ENCODE measurements around the gene RGMA.
"Not testable (repeated sequence)": the region's sequence is repeated elsewhere in the genome, so short reads cannot be mapped to it uniquely, and the experiment has no call there.

The RGMA gene

GRCh38 chr15:93066834-93067648 lies 22.0 kb downstream of the RGMA start:
- DNase-seq (ENCODE audit: low read depth in 2 of 2): no peak

- no peak for DNase-seq (ENCODE audit: low read depth in 2 of 2)
These were observed 22.8 kb downstream of the RGMA start for GRCh38 chr15:93066224-93066681.

- DNase-seq (ENCODE audit: low read depth in 2 of 2): no peak
These were observed 23.4 kb downstream of the RGMA start for GRCh38 chr15:93065641-93066045.

GRCh38 chr15:93063796-93064690 lies 25.0 kb downstream of the RGMA start:
- DNase-seq (ENCODE audit: low read depth in 2 of 2): no peak

GRCh38 chr15:93063262-93063671 lies 25.7 kb downstream of the RGMA start:
- DNase-seq (ENCODE audit: low read depth in 2 of 2): no peak

GRCh38 chr15:93062628-93063261 lies 26.3 kb downstream of the RGMA start:
- DNase-seq (ENCODE audit: low read depth in 2 of 2): not testable (repeated sequence)

GRCh38 chr15:93060336-93061248 lies 28.4 kb downstream of the RGMA start:
- DNase-seq (ENCODE audit: low read depth in 2 of 2): no peak

GRCh38 chr15:93059442-93059841 lies 29.6 kb downstream of the RGMA start:
- no peak for DNase-seq (ENCODE audit: low read depth in 2 of 2)

GRCh38 chr15:93058904-93059427 lies 30.0 kb downstream of the RGMA start:
- DNase-seq (ENCODE audit: low read depth in 2 of 2): no peak

GRCh38 chr15:93058128-93058527 lies 30.9 kb downstream of the RGMA start:
- DNase-seq (ENCODE audit: low read depth in 2 of 2): no peak

- DNase-seq (ENCODE audit: low read depth in 2 of 2): no peak
These were observed 31.4 kb downstream of the RGMA start for GRCh38 chr15:93057618-93058017.

GRCh38 chr15:93056836-93057235 lies 32.2 kb downstream of the RGMA start:
- DNase-seq (ENCODE audit: low read depth in 2 of 2): no peak

GRCh38 chr15:93055211-93055610 lies 33.8 kb downstream of the RGMA start:
- DNase-seq (ENCODE audit: low read depth in 2 of 2): no peak

GRCh38 chr15:93052090-93052879 lies 36.7 kb downstream of the RGMA start:
- DNase-seq (ENCODE audit: low read depth in 2 of 2): no peak

GRCh38 chr15:93051236-93052089 lies 37.5 kb downstream of the RGMA start:
- DNase-seq (ENCODE audit: low read depth in 2 of 2): no peak

- no peak for DNase-seq (ENCODE audit: low read depth in 2 of 2)
These were observed 38.4 kb downstream of the RGMA start for GRCh38 chr15:93050648-93051047.

- no peak for DNase-seq (ENCODE audit: low read depth in 2 of 2)
These were observed 39.0 kb downstream of the RGMA start for GRCh38 chr15:93049914-93050578.

- no peak for DNase-seq (ENCODE audit: low read depth in 2 of 2)
These were observed 39.8 kb downstream of the RGMA start for GRCh38 chr15:93049233-93049632.

- no peak for DNase-seq (ENCODE audit: low read depth in 2 of 2)
These were observed 40.3 kb downstream of the RGMA start for GRCh38 chr15:93048759-93049161.
